Measurements from ENCODE around the gene NAA16. TPM values are rescaled to one million over a fixed set of nuclear protein-coding genes. Genes with fewer than 3 reads are reported as not detected.
A peak's percentile ranks its signal among the peaks of the same experiment; 100 is the strongest.

The NAA16 gene
- polyA plus RNA-seq, 1 of the 3 experiments (the other 2 are of a cell fraction): 4.4 TPM

GRCh38 chr13:41411522-41411921 is 100.5 kb downstream of the NAA16 start:
- Histone ChIP-seq H3K4me1 (ENCODE audit: control insufficient read depth in 1 of 2, insufficient read depth in 2 of 2, low read depth in 1 of 2, low read length in 1 of 2) (no peaks in the 10 kb centered on the region), H4K20me1 (ENCODE audit: insufficient read depth) (no peaks in the 10 kb centered on the region), H2AFZ (ENCODE audit: low read depth) (no peak overlapping the region), H3K9me3 (no peaks in the 10 kb centered on the region), H3K9ac (no peak overlapping the region), H3K27me3 (ENCODE audit: insufficient read depth) (no peaks in the 10 kb centered on the region), H3K36me3 (replicated peaks in 1 of 2; ENCODE audit: control insufficient read depth in 1 of 2, insufficient read depth in 2 of 2, low read length in 1 of 2) (no peaks in the 10 kb centered on the region), H3K79me2 (ENCODE audit: insufficient read depth) (no peaks in the 10 kb centered on the region), H3K4me3 (ENCODE audit: low read depth in 2 of 2, low read length in 1 of 2) (no peak overlapping the region), H3K27ac (ENCODE audit: low read depth in 2 of 2, low read length in 1 of 2) (no peak overlapping the region), H3K4me2 (no peak overlapping the region), H3F3A (replicated peaks; ENCODE audit: insufficient read depth) (no peaks in the 10 kb centered on the region), H3K9me2 (no peaks in the 10 kb centered on the region)
- POLR2A ChIA-PET: no interaction called here
- CTCF ChIA-PET: interaction anchor here (0.6 to 2.3 kb wide), 5 partner anchors 22 to 701 kb away, joined by 3 to 11 read pairs (median 3); no protein-coding TSS in a partner anchor
- no peak for DNase-seq
- no peak for TF ChIP-seq USF1 (IDR thresholded peaks at IDR 0.05; ENCODE audit: borderline replicate concordance, low read depth)
- peak; percentile 34 for TF ChIP-seq CTCF (IDR thresholded peaks at IDR 0.05)
- TF ChIP-seq USF2 (IDR thresholded peaks at IDR 0.05; ENCODE audit: borderline replicate concordance, low read depth, low read length): no peak
- peak; percentile 24; the same call in 1 of the 2 replicates for TF ChIP-seq SMC3 (IDR thresholded peaks at IDR 0.05; ENCODE audit: low read depth, low read length)
- TF ChIP-seq YY1 (IDR thresholded peaks at IDR 0.05; ENCODE audit: low read depth): no peak
- no peak for TF ChIP-seq NFIC (IDR thresholded peaks at IDR 0.05; ENCODE audit: borderline replicate concordance)
- no peak for TF ChIP-seq RCOR1 (IDR thresholded peaks at IDR 0.05; ENCODE audit: low read length)
- no peak for TF ChIP-seq FOSL2 (IDR thresholded peaks at IDR 0.05; ENCODE audit: borderline replicate concordance, low read depth)
- TF ChIP-seq POLR2AphosphoS5 (IDR thresholded peaks at IDR 0.05; ENCODE audit: low read depth, low read length): no peak
- TF ChIP-seq RAD21 (IDR thresholded peaks at IDR 0.05; ENCODE audit: low read length): peak; percentile 59
- no peak for TF ChIP-seq TEAD4 (IDR thresholded peaks at IDR 0.05; ENCODE audit: borderline replicate concordance, insufficient read depth)
- TF ChIP-seq EP300 (IDR thresholded peaks at IDR 0.05; ENCODE audit: borderline replicate concordance in 1 of 2, low read depth in 1 of 2, low read length in 1 of 2): no peak
- TF ChIP-seq MXI1 (IDR thresholded peaks at IDR 0.05; ENCODE audit: low read depth, low read length): no peak
- TF ChIP-seq FOXJ3 (CRISPR knock-in tag; IDR thresholded peaks at IDR 0.05): no peak
- TF ChIP-seq SIN3A (IDR thresholded peaks at IDR 0.05; ENCODE audit: borderline replicate concordance, low read depth, low read length): no peak
- TF ChIP-seq, protein P1, sequence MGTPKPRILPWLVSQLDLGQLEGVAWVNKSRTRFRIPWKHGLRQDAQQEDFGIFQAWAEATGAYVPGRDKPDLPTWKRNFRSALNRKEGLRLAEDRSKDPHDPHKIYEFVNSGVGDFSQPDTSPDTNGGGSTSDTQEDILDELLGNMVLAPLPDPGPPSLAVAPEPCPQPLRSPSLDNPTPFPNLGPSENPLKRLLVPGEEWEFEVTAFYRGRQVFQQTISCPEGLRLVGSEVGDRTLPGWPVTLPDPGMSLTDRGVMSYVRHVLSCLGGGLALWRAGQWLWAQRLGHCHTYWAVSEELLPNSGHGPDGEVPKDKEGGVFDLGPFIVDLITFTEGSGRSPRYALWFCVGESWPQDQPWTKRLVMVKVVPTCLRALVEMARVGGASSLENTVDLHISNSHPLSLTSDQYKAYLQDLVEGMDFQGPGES (IDR thresholded peaks at IDR 0.05; ENCODE audit: low read depth, low read length): no peak
- TF ChIP-seq CHD2 (IDR thresholded peaks at IDR 0.05; ENCODE audit: low read length, partially characterized antibody): no peak
- WGBS (ENCODE audit: low lambda C conversion rate): 71% methylated on average over 5 of the region's 5 CpGs
